NK-92 (cell line): Measurements from ENCODE around the gene METRN.

Experiments used
- DNase-seq: peaks from one replicate; lab custom pipeline; 2025; ENCODE audit not compliant: unreplicated experiment; lab: John Stamatoyannopoulos, UW

Gene METRN

DNA sequence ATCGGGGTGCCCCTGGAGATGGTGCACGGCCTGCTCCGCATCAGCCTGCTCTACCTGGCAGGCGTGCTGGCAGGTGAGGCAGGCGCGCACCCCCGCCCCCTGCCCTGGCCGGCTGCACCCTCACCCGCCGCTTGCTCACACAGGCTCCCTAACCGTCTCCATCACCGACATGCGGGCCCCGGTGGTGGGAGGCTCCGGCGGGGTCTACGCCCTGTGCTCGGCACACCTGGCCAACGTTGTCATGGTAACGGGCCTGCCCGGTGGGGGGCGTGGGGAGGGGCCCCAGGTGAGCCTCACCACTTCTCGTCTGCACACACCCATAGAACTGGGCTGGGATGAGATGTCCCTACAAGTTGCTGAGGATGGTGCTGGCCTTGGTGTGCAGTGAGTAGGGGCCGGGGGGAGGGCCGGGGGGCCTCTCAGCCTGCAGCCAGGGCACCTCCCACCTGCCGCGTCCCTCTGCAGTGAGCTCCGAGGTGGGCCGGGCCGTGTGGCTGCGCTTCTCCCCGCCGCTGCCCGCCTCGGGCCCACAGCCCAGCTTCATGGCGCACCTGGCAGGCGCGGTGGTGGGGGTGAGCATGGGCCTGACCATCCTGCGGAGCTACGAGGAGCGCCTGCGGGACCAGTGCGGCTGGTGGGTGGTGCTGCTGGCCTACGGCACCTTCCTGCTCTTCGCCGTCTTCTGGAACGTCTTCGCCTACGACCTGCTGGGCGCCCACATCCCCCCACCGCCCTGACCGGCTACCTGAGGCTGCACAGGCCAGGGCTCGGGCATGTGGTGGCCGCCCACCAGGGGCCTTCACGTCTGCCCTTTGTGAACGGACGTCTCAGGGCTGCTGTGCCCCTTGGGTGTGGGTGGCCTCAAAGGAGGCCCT lies 37.4 kb upstream of the METRN start:
- DNase-seq, result no peak

- no peak for DNase-seq
Measured at GRCh38 chr16:678209-678857, 36.6 kb upstream of the METRN start.

DNA sequence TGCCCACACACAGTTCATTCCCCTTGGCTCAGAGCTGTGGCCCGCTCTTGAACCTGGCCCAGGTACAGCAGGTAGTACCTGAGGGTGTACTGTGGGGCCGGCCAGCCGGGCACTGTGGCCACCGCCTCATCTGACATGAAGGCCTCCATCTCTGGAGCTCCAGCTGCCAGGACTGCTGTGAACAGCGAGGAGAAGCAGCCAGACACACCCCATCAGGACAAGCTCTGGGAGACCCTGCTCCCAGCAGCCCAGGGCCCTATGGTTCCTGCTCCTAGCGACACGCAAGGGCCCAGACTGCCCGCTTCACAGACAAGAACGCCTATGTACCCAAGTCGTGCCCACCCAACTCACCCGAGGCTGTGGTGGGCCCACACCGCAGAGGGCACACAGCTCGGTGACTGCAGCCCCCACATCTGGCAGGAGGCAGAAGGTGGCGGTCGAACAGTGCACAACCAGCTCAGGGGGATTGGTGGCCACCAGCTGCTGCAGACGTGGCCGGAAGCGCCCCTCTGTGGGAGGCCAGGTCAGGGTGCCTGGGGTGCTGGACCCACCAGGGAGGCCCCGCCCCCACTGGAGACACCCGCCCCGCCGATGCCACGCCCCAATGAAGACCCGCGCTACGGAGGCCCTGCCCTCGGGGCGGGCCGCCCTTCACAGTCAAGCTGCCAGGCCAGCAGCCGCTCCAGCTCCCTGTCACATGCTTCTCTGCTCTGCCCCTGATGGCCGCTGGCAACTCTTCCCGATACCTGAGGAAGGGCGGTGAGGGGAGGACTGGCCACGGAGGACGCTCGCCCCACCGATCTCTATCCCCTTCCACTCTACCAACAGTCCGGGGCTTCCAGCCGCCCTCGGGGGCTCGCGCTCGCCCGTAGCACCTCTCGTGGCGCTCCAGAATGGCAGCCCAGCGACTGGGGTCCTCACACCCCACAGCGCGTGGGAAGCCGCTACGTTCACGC lies 35.8 kb upstream of the METRN start:
- DNase-seq, result no peak

- peak; percentile 35 for DNase-seq
Measured at GRCh38 chr16:679814-680624, 34.9 kb upstream of the METRN start, which contains the start of gene STUB1. STUB1 (plus strand) TSS chr16:680410; CDS start chr16:680526, 116 bp downstream.

- DNase-seq, result no peak
Measured at GRCh38 chr16:680625-680945, 34.3 kb upstream of the METRN start.

DNA sequence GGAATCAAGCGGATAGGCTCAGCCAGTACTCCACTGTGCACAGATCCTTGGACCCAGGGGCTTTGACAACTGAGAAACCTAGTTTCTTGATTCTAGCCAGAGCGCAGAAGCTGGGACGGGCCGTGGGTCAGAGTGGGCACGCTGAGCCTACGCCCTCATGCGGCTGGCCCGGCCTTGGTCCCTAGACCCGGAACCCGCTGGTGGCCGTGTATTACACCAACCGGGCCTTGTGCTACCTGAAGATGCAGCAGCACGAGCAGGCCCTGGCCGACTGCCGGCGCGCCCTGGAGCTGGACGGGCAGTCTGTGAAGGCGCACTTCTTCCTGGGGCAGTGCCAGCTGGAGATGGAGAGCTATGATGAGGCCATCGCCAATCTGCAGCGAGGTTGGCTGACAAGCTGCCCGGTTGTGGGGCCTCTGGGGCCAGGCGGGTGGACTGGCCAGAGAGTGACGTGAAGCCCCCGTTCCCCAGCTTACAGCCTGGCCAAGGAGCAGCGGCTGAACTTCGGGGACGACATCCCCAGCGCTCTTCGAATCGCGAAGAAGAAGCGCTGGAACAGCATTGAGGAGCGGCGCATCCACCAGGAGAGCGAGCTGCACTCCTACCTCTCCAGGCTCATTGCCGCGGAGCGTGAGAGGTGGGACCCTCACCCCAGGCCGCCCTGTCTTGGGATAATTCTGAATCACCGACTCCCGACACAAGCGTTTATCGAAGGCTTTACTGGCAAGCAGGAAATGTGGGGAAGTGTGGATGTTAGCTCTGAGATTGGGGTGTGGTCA lies 33.8 kb upstream of the METRN start:
- DNase-seq, result no peak

DNA sequence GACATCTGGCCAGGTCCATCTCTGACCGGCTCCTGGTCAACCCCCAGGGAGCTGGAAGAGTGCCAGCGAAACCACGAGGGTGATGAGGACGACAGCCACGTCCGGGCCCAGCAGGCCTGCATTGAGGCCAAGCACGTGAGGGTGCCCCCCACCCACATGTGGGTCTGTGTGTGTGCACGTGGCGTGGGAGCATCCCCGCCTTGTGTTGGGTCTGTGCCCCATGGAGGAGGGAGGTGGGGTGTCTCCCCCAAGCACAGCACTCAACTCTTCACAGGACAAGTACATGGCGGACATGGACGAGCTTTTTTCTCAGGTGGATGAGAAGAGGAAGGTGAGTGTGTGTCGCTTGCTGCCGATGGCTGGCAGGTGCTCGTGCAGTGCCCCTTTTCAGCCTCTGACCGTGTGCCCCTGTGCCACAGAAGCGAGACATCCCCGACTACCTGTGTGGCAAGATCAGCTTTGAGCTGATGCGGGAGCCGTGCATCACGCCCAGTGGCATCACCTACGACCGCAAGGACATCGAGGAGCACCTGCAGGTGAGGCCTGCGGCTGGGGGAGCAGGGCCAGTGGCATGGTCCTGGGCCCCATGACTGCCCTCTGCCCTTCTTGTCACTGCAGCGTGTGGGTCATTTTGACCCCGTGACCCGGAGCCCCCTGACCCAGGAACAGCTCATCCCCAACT lies 33.0 kb upstream of the METRN start:
- no peak for DNase-seq

GRCh38 chr16:682493-683395 lies 32.2 kb upstream of the METRN start:
- no peak for DNase-seq

- DNase-seq, result no peak
Measured at GRCh38 chr16:683396-684070, 31.4 kb upstream of the METRN start.

DNA sequence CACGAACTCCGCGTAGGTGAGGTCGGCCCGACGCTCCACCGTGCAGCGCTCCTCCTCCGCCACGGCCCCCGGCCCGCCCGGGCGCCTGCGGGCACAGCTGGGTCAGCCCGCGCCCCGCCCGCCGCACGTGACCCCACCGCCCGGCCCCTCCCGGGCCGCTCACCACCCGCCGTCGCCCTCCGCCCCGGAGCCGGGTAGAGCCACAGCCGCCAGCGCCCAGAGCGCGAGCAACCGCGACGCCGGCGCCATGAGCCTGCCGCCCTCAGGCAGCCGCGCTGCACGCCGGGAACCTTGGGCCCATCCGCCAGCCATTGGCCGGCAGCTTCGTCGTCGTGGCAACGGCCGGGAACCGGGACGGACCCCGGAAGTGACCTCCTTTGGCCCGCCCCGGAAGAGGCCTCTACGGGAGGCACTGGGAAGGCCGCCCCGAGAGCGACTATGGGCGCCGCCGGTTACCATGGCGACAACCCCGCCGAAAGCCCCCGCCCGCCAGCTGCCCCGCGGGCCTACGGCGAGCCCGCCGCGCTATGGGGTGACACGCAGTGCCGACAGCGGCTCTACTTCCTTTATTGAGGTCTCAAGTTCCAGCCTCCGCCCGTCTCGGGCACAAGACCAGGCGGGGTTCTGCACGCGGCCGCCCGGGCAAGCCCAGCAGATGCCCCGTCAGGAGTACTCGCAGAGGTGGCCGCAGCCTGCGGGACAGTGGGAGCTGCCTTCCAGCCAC lies 30.7 kb upstream of the METRN start, which contains the start of gene JMJD8:
Gene JMJD8 (minus strand): TSS at position 264 of the 724 bp plus-strand sequence. CDS start 15 bp downstream, at position 249.
- peak; percentile 71 for DNase-seq

DNA sequence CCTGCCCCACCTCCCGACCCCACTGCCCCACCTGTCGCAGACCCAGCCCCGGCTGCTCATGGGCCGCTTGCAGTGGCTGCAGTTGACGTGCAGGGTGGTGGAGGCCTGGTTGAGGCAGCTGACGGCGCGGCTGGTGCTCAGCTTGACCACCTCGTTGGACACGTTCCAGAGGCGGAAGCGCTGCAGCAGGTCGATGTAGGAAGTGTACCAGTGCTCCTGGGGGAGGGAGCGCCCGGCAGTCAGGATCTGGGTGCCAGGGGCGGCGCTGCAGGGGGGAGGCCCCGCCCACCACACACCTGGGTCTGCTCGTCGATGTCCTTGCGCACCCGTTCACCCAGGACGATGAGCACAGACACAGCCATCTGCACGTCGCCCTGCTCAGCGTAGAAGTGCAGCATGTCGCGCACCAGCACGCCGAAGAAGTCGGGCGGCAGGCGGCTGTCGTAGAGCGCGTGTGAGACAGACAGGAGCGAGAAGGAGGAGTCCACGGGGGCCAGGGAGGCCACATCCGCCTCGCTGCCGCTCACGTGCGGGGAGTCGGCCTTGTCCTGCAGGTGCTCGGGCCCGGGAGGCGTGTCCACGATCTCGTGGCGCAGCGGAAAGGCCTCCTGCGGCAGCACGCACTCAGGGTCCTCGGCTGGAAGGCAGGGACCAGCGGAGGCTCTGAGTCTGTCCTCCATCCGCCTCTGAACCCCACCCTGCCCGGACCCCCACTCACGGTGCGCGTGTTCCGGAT lies 29.8 kb upstream of the METRN start:
- no peak for DNase-seq

GRCh38 chr16:685967-686366 lies 29.0 kb upstream of the METRN start:
- no peak for DNase-seq

DNA sequence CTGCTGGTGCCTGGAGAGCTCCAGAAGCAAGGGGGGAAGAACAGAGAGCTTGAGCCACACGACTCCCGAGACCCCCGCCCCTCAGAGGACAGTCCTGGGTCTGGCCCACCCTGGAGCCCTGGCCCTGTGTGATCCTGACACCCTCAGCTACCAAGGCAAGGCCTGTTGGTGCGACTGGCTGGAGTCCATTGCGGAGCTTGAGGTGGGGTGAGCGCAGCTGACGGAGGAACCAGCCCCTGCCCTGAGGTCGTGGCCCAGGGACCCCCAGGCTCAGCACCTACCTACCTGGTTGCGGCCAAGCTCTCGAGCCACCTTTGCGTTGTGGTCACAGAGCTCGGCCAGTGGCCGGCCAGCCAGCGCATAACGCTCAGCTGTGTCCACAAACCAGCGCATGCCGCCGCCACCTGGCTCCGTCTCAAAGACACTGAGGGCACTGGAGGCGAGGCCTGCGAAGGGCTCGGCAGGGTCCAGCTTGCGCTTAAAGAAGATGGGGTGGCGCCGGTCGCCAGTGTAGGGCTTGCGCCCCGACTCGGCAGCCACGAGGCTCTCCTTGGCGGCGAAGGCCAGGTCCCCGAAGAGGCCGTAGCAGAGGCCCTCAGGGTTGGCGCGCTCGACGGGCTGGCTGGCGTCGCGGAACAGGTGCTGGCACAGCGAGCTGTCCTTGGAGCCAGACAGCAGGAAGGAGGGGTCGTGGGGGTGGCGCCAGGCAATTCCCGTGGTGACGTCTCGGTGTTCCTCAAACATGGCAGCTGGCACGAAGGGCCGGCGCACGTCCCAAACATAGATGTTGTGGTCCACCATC lies 28.3 kb upstream of the METRN start:
- DNase-seq, result no peak

- DNase-seq, result no peak
Measured at GRCh38 chr16:687499-687898, 27.4 kb upstream of the METRN start.

DNA sequence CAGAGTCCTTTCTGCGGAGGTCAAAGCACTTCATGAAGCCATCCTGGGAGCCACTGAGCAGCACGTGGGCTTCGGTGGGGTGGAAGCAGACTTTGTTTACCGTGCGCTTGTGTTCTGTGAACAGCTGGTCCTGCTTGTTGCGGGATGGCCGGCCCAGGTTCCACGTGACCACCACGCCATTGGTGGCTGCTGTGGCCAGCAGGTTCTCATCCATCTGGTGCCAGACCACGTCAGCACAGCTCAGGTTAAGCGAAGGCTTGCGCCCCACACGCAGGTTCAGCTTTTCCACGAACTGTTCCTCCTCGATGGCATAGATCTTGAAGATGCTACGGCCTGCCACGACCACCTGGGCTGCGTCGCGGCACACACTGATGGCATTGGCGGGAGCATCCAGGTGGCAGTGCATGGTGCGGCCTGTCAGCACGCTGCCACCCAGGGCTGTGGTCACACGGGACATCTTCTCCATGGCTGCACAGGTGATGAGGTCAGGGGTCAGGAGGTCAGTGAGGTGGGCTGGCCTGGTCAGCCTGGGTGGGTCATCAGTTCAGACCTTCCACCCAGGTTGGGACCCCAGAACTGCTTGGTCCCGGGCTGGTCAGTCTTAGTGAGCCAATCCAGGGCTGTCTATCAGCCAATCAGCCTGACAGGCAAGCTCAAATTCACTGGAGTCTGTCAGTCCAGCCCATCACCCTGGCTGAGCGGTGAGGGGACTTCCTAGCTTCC lies 25.6 kb upstream of the METRN start:
- no peak for DNase-seq
